H1 (cell line): ENCODE data around the gene HSPA1B. TPM values are rescaled to one million over a fixed set of nuclear protein-coding genes. Genes with fewer than 3 reads are reported as not detected.

Experiments used
- CTBP2 ChIP-seq: IDR thresholded peaks from 2 replicates; pipeline ENCODE4 v1.7.0; 2011; ENCODE audit warnings: borderline replicate concordance, mild to moderate bottlenecking, moderate library complexity, mixed read lengths, low read length; ENCODE audit not compliant: insufficient read depth, insufficient read length
- KDM1A ChIP-seq: fragments of 200-600, 300-600 bp; sonication (generic); IDR thresholded peaks from 2 replicates; pipeline ENCODE4 v1.7.1; 2016; ENCODE audit warnings: mild to moderate bottlenecking, low read length, borderline replicate concordance
- KDM5A ChIP-seq: fragments of 200-600 bp; IDR thresholded peaks from 2 replicates; pipeline ENCODE4 v1.7.1; 2012; ENCODE audit warnings: mild to moderate bottlenecking, low read length, inconsistent platforms, mixed read lengths
- NRF1 ChIP-seq: IDR thresholded peaks from 2 replicates; pipeline ENCODE4 v1.6.1; 2011; ENCODE audit warnings: mild to moderate bottlenecking, low read depth, low read length, improper control_type of control experiment
- PHF8 ChIP-seq: fragments of 200-600 bp; sonication (generic); conservative IDR thresholded peaks from 2 replicates; pipeline ENCODE4 v1.7.1; 2012; ENCODE audit warnings: low read depth, mild to moderate bottlenecking, inconsistent platforms, low read length, moderate library complexity
- RAD21 ChIP-seq, 2 experiments: IDR thresholded peaks in 1 of 2; conservative IDR thresholded peaks in 1 of 2; 2 replicates each; pipeline ENCODE4 v1.6.1; 2011; ENCODE audit warnings: low read depth in 2 of 2, low read length in 2 of 2, improper control_type of control experiment in 1 of 2, inconsistent platforms in 1 of 2, mild to moderate bottlenecking in 1 of 2, moderate library complexity in 1 of 2
- RNF2 ChIP-seq: fragments of 200-900, 300-1000 bp; sonication (generic); IDR thresholded peaks from 2 replicates; pipeline ENCODE4 v1.7.1; 2016; ENCODE audit warnings: borderline replicate concordance, low read depth, mild to moderate bottlenecking, antibody characterized with exemption, low read length; ENCODE audit not compliant: poor library complexity, severe bottlenecking; ENCODE audit errors: missing control alignments
- RXRA ChIP-seq: IDR thresholded peaks from 2 replicates; pipeline ENCODE4 v1.6.1; 2011; ENCODE audit warnings: low read depth, mild to moderate bottlenecking, low read length, moderate library complexity; ENCODE audit not compliant: insufficient read depth
- SIX5 ChIP-seq: IDR thresholded peaks from 2 replicates; pipeline ENCODE4 v1.6.1; 2011; ENCODE audit warnings: mild to moderate bottlenecking, low read depth, low read length
- SRF ChIP-seq: IDR thresholded peaks from 2 replicates; pipeline ENCODE4 v1.6.1; 2011; ENCODE audit warnings: mild to moderate bottlenecking, low read depth, low read length, moderate library complexity
- polyA plus RNA-seq, 7 experiments: library from polyadenylated mRNA; depleted of rRNA in 3 of 7; stranded (reverse) in 5 of 7; unstranded in 2 of 7; fragments of >200 nt in 5 of 7; fragments of 200-250 nt in 2 of 7; gene quantifications; 1 replicate in 5 of 7; 2 replicates in 1 of 7; 4 replicates in 1 of 7; pipeline versions ENCODE4 v1.2.1 to v1.2.3, GENCODE V29; 2011 to 2013; ENCODE audit warnings: missing spikeins in 2 of 7, mixed read lengths in 2 of 7
- total RNA-seq: library from RNA; stranded (reverse); fragmentation: NEBNext Ultra II Directional; extraction: Animal tissue kit (Norgen Biotek cat#: 25700); gene quantifications from 2 replicates; pipeline ENCODE4 v1.2.1, GENCODE V29; 2021

Gene HSPA1B
- total and polyA plus RNA-seq, 2 of the 8 experiments (the other 6 are each of a cell fraction or from before 2014, with no cell fraction given): 36.6 to 76.6 TPM

GRCh38 chr6:31847276-31847978 lies 19.9 kb downstream of the HSPA1B start (continued):
- TF ChIP-seq RNF2: no peak
- no peak for TF ChIP-seq RAD21 (IDR thresholded peaks at IDR 0.05 in 1 of 2, conservative IDR thresholded peaks at IDR 0.05 in 1 of 2; ENCODE audit: low read depth in 2 of 2, low read length in 2 of 2)
- no peak for TF ChIP-seq PHF8
- no peak for TF ChIP-seq SRF
- TF ChIP-seq NRF1: no peak
- TF ChIP-seq RXRA: no peak
- TF ChIP-seq KDM5A: no peak
- TF ChIP-seq CTBP2: no peak
- no peak for TF ChIP-seq KDM1A
- no peak for TF ChIP-seq SIX5
